ENCODE measurements around the gene SYNPO. TPM values are rescaled to one million over a fixed set of nuclear protein-coding genes. Genes with fewer than 3 reads are reported as not detected.

SYNPO gene
- total RNA-seq, 4 donors from 2014 or later, result 3.8 to 8.5 (median 4.2) TPM

DNA sequence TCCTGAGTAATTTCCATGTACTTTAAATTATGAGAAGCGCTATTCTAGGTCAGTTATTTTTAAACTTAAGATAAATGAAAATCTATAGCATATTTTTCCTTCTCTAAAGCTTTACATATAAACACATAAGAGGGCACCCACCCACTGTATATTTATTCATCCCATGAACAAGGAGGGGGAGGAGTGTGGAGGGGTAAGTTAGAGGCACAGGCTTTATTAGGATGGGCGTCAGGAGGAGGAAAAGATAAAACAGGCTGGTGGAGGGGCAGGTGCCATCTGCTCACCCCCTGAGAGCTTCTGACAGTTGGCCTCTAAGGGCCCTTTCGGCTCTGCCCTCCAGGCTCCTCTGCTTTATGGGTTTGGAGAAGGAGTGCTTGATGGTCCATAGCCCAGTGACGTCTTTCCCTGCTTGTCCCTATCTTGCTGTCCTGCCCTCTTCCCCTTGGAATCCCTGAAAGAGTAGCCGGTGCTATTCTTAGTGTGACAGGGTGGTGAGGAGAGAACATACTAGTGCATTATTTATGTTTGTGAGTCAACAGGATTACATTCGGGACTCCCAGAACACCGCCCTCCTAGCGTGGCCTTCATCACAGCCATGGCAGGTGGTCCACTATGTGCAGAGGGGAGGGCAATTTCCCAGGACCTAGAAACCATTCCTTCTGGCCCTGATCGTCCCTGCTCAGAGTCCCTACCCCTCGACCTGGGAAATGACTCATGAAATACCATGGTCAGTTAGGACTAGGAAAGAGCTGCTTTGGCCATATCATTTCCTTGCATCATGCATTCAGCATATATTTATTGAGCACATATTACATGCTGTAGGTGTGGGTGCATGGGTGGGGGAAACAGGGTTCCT is 7.9 kb upstream of the SYNPO start:
- WGBS, 2 donors, result 69 to 70% methylated on average over 10 of the region's 10 CpGs
- no peak overlapping the region for H3K4me3 ChIP-seq (ENCODE audit: low read depth, poor library complexity, severe bottlenecking)
- TF ChIP-seq, protein P1, sequence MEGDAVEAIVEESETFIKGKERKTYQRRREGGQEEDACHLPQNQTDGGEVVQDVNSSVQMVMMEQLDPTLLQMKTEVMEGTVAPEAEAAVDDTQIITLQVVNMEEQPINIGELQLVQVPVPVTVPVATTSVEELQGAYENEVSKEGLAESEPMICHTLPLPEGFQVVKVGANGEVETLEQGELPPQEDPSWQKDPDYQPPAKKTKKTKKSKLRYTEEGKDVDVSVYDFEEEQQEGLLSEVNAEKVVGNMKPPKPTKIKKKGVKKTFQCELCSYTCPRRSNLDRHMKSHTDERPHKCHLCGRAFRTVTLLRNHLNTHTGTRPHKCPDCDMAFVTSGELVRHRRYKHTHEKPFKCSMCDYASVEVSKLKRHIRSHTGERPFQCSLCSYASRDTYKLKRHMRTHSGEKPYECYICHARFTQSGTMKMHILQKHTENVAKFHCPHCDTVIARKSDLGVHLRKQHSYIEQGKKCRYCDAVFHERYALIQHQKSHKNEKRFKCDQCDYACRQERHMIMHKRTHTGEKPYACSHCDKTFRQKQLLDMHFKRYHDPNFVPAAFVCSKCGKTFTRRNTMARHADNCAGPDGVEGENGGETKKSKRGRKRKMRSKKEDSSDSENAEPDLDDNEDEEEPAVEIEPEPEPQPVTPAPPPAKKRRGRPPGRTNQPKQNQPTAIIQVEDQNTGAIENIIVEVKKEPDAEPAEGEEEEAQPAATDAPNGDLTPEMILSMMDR (IDR thresholded peaks at IDR 0.05), result no peak
- TF ChIP-seq POLR2A (IDR thresholded peaks at IDR 0.05), result no peak
- DNase-seq (ENCODE audit: low spot score in 2 of 2), result no peak
- intact Hi-C loops (cut with DNase I; ENCODE audit: low total_unique reads), result no loop called here

DNA sequence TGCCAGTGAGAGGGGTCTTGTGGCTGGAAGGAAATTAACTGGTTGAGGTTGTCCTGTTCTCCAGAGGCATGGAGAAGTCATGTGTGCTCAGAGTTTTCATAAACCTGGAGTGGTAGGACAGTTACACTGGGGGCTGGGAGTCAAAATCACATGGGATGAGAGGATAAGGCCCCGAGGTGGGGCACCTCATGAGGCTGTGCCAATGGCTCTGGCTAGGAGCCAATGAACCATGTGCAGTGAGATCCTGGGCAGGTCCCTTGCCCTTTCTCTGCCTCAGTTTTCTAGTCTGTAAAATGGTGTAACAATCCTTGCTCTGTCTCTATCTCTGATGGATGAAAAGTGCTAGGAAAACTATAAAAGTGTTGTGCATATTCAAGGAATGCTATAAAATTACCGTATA is 7.0 kb upstream of the SYNPO start:
- WGBS, 2 donors, result 56 to 63% methylated on average over 2 of the region's 2 CpGs
- no peak for TF ChIP-seq POLR2A (IDR thresholded peaks at IDR 0.05)
- TF ChIP-seq, protein P1 (IDR thresholded peaks at IDR 0.05), result no peak
- no peak overlapping the region for H3K4me3 ChIP-seq (ENCODE audit: low read depth, poor library complexity, severe bottlenecking)
- intact Hi-C loops (cut with DNase I; ENCODE audit: low total_unique reads), result no loop called here
- no peak for DNase-seq (ENCODE audit: low spot score in 2 of 2)

DNA sequence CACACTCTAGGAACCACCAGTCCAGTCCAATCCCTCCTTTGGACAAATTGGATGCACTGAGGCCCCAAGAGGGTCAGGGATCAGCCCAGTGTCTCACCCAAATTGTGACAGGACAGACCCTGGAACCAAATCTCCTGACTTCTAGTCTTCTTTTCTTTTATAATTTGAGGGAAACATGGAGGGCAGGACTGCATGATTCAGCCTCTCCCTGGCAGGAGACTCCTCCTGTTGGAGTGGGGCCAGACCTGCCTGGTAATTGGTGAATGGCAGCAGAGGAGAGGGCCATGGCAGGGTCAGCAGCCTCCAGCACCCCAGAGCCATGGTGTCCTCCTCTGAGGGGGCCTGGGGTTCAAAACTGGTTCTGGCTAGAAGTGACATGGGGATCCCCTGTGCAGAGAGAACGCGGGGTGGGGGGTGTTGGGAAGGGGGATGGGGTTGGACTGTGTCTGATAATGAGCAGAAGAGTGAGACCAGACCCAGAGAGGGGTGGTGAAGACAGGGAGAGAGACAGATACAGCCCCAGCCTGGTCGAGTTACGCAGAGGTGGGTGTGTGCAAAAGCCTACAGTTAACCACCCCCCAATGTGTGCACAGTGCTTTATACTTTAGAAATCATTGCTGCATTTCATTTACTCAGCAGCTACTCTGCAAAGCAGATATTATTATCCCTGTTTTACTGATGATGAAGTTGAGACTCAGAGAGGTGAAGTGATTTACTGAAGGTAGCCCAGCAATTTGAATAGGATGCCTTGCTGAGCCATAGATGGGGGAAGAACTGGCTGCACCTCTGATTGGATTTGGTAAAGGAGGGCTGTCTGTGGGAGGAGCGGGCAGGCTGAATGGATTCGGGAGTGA is 3.8 kb upstream of the SYNPO start:
- H3K4me3 ChIP-seq (ENCODE audit: low read depth, poor library complexity, severe bottlenecking), result no peak overlapping the region
- intact Hi-C loops (cut with DNase I; ENCODE audit: low total_unique reads), result no loop called here
- WGBS, 2 donors, result 66 to 71% methylated on average over 6 of the region's 6 CpGs
- no peak for TF ChIP-seq POLR2A (IDR thresholded peaks at IDR 0.05)
- TF ChIP-seq, protein P1 (IDR thresholded peaks at IDR 0.05), result no peak
- no peak for DNase-seq (ENCODE audit: low spot score in 2 of 2)

DNA sequence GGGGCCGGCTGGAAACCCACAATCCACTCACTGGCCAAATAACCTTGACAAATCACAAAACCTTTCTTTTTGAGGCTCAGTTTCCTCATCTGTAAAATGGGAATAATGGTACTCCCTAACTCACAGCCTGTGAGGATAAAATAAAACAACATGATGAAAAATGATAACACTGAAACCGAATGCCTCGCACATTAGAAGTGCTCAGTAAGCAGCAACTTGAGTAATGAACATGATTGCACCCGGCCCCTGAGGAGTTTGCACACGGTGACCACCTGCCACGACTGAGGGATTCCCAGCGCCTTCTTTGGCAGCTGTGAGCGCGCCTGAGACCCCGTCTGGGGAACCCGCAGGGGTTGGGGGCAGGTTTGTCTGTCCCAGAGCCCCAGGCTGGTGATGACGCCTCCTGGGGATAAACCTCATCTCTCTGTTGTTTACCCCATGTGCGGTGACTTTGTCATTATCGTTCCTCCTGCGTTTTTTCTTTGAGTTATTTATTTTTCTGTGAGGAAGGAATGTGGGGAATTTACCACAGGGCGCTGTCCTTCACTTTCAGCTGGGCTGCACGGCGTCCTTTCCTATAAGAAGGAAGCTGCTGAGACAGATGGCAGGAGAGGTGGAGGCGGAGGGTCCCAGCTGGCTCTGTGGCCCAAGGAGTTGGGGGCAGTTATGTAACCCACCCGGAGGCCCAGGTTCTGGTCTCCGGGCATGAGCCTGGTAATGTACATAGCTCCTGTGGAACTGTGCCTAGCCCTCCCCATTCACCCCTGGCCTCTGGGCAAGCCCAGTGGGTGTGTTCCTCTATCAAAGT is 3.0 kb upstream of the SYNPO start:
- TF ChIP-seq, protein P1 (IDR thresholded peaks at IDR 0.05), result no peak
- no peak for TF ChIP-seq POLR2A (IDR thresholded peaks at IDR 0.05)
- intact Hi-C loops (cut with DNase I; ENCODE audit: low total_unique reads), result no loop called here
- 57 to 66% methylated on average over 21 of the region's 21 CpGs for WGBS, 2 donors
- no peak for DNase-seq (ENCODE audit: low spot score in 2 of 2)
- no peak overlapping the region for H3K4me3 ChIP-seq (ENCODE audit: low read depth, poor library complexity, severe bottlenecking)

DNA sequence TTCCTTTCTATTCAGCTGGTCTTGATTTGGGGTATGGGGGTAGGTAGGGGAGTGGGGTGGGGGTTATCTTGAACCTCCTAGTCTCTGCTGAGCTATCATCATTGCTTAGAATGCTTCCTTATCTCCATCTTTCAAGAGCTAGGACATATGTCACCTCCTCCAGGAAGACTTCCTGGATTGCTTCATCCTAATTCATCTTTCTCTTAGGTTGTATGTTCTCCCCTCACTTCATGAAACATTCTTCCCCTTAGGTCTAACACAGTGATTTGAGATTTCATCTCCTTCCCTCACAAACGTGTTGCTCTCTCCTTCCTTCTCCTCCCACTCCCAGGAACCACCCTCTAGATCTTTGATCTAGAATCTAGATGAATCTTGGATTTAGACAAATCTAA is 2.4 kb upstream of the SYNPO start:
- H3K4me3 ChIP-seq (ENCODE audit: low read depth, poor library complexity, severe bottlenecking), result no peak overlapping the region
- DNase-seq (ENCODE audit: low spot score in 2 of 2), result no peak
- WGBS, 2 donors, result 27 to 50% methylated on average over 1 of the region's 1 CpG
- intact Hi-C loops (cut with DNase I; ENCODE audit: low total_unique reads), result no loop called here
- no peak for TF ChIP-seq POLR2A (IDR thresholded peaks at IDR 0.05)
- TF ChIP-seq, protein P1 (IDR thresholded peaks at IDR 0.05), result no peak
